ENCODE results near the gene ETV4.

DNA sequence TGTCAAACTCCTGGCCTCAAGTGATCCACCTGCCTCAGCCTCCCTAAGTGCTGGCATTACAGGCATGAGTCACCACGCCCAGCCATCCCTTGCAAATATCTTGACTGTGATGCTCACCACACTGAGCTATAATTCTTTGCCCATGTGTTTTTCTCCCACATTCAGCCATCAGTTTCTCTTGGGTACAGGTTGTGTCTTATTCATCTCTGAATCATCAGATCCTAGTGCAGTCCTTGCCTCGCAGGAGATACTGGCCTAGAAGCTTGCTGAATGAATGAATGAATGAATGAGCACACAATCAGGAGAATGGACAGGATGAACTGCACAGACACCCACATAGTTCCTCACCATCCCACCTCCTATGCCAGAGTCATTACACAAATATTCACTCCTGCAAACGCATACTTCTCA, 24.4 kb upstream of the ETV4 start:
- TF ChIP-seq, protein P1, sequence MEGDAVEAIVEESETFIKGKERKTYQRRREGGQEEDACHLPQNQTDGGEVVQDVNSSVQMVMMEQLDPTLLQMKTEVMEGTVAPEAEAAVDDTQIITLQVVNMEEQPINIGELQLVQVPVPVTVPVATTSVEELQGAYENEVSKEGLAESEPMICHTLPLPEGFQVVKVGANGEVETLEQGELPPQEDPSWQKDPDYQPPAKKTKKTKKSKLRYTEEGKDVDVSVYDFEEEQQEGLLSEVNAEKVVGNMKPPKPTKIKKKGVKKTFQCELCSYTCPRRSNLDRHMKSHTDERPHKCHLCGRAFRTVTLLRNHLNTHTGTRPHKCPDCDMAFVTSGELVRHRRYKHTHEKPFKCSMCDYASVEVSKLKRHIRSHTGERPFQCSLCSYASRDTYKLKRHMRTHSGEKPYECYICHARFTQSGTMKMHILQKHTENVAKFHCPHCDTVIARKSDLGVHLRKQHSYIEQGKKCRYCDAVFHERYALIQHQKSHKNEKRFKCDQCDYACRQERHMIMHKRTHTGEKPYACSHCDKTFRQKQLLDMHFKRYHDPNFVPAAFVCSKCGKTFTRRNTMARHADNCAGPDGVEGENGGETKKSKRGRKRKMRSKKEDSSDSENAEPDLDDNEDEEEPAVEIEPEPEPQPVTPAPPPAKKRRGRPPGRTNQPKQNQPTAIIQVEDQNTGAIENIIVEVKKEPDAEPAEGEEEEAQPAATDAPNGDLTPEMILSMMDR (IDR thresholded peaks at IDR 0.05; ENCODE audit: insufficient read depth, low read length, poor library complexity, severe bottlenecking): no peak
- TF ChIP-seq EZH2phosphoT487 (conservative IDR thresholded peaks at IDR 0.05; ENCODE audit: low read length): no peak

Measured in SU-DHL-6 (cell line).